T-helper 2 cell (primary cell): ENCODE data around the gene ENSA.
"Not testable (repeated sequence)": the region's sequence is repeated elsewhere in the genome, so short reads cannot be mapped to it uniquely, and the experiment has no call there.

ENCODE experiments used
- DNase-seq, 5 experiments: peaks; one replicate each; pipeline versions ENCODE4 v3.0.0 to v3.0.0-alpha.2; 2012 to 2022

Gene ENSA

GRCh38 chr1:150621497-150622302 is 7.7 kb downstream of the ENSA start:
- DNase-seq: peak in 4 of 5 experiments; percentile 31 to 77 (median 48)

- no peak for DNase-seq
These were observed 8.5 kb downstream of the ENSA start for GRCh38 chr1:150620919-150621318.

GRCh38 chr1:150619576-150620509 is 9.6 kb downstream of the ENSA start:
- peak in 1 of 5 experiments; percentile 48 for DNase-seq

GRCh38 chr1:150615346-150616201 is 13.8 kb downstream of the ENSA start:
- DNase-seq: peak in 2 of 5 experiments; percentile 61 to 63

- DNase-seq: peak in 4 of 5 experiments; percentile 24 to 82 (median 47)
These were observed 16.1 kb downstream of the ENSA start for GRCh38 chr1:150613061-150613920.

- no peak for DNase-seq
These were observed 17.4 kb downstream of the ENSA start for GRCh38 chr1:150612014-150612345.

- DNase-seq: no peak
These were observed 18.8 kb downstream of the ENSA start for GRCh38 chr1:150610576-150610975.

GRCh38 chr1:150609732-150610131 is 19.7 kb downstream of the ENSA start:
- no peak for DNase-seq

- DNase-seq: no peak
These were observed 22.8 kb downstream of the ENSA start for GRCh38 chr1:150606463-150607142.

GRCh38 chr1:150605451-150605731 is 24.0 kb downstream of the ENSA start:
- DNase-seq: not testable (repeated sequence)

- DNase-seq: no peak
These were observed 25.2 kb downstream of the ENSA start for GRCh38 chr1:150604226-150604588.

- DNase-seq: no peak
These were observed 25.7 kb downstream of the ENSA start for GRCh38 chr1:150603711-150604110.

- not testable (repeated sequence) for DNase-seq
These were observed 27.0 kb downstream of the ENSA start for GRCh38 chr1:150602372-150602771.

GRCh38 chr1:150601540-150601939 is 27.9 kb downstream of the ENSA start:
- DNase-seq: no peak

GRCh38 chr1:150598346-150598745 is 31.1 kb downstream of the ENSA start:
- not testable (repeated sequence) for DNase-seq

GRCh38 chr1:150596976-150597375 is 32.4 kb downstream of the ENSA start:
- no peak for DNase-seq

GRCh38 chr1:150596095-150596892 is 33.1 kb downstream of the ENSA start:
- DNase-seq: peak in 1 of 5 experiments; percentile 33

- no peak for DNase-seq
These were observed 47.0 kb downstream of the ENSA start for GRCh38 chr1:150582371-150582770.

- not testable (repeated sequence) for DNase-seq
These were observed 47.5 kb downstream of the ENSA start for GRCh38 chr1:150581962-150582361.

GRCh38 chr1:150581437-150581836 is 48.0 kb downstream of the ENSA start:
- DNase-seq: not testable (repeated sequence)
